Loucy (cell line): ENCODE data around the gene COA6.

Experiments
- CTCF ChIP-seq: fragments of 200-600 bp; sonication (generic); conservative IDR thresholded peaks from 2 replicates; pipeline ENCODE4 v1.5.1; 2014; ENCODE audit warnings: mild to moderate bottlenecking, antibody characterized with exemption, low read length
- EZH2phosphoT487 ChIP-seq: fragments of 200-600 bp; IDR thresholded peaks from 2 replicates; pipeline ENCODE4 v1.6.1; 2018; ENCODE audit warnings: antibody characterized with exemption, mild to moderate bottlenecking, moderate library complexity, borderline replicate concordance

- TF ChIP-seq CTCF = no peak
- no peak for TF ChIP-seq EZH2phosphoT487
Measured at GRCh38 chr1:234327577-234328164, 45.6 kb upstream of the COA6 start.
